AML-193 (cell line): ENCODE data around the gene TRPT1.

Experiments used
- DNase-seq, 2 experiments: peaks; one replicate each; lab custom pipeline; 2025; lab: John Stamatoyannopoulos, UW

TRPT1 gene

DNA sequence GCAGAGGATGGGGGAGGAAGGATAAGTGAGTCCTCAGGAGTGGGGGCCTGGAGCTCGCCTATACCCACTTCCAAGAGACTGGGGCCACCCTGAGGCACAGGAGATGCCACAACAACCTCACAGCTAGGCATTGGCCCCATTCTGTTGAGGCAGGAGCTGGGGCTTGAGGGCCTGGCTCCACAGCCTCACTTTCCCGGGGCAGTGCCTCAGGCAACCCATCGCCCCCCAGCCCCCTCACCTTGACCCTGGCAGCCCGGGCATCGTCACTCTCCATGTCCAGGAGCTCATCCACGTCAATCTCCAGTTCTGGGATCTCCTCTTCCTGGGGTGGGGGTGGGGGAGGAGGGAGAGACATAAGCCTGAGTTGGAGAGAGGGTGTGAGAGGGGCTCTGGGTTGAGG is 19.0 kb upstream of the TRPT1 start:
- DNase-seq = no peak

DNA sequence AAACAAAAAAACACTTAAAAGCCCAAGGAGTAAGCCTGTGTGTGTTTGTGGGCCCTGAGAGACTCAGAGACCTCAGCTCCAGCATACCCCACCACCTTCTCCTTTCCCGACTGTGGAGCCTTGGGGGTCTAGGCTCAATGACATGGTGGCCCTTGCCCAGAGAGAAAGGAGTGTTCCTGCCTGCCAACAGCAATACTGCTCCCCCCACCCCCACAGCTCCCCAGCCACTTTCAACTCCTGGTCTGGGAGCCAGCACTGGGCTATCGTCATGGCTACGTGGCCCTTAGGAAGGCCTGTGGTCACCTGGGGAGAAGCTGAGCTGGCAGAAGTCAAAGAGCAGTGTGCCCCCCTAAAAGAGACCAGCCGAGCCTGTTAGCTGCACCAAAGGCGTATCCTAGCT is 18.1 kb upstream of the TRPT1 start:
- no peak for DNase-seq

DNA sequence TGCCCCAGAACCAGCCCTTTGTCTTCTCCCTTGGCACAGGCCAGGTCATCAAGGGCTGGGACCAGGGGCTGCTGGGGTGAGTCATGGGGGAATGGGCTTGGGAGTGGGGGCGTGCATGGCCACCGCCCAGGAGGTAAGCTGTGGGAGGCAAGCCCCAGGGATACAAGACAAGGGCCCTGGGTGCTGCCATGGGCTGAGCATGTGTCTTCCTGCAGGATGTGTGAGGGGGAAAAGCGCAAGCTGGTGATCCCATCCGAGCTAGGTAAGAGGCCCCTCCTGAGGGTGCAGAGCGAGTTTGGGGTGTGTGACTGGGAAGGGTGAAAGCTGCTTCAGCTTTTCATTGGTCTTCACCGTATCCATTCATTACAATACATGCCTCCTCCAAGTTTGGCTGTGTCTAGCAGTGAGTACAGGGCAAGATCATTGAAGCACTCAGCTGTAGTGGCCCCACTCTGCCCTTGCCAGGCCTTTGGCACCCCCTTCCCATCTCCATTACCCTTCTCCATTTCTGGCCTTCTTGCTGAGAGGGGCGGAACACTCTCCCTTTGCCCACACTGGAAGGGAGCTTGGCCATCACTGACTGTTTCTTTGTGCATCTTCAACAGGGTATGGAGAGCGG is 17.4 kb upstream of the TRPT1 start:
- no peak for DNase-seq

DNA sequence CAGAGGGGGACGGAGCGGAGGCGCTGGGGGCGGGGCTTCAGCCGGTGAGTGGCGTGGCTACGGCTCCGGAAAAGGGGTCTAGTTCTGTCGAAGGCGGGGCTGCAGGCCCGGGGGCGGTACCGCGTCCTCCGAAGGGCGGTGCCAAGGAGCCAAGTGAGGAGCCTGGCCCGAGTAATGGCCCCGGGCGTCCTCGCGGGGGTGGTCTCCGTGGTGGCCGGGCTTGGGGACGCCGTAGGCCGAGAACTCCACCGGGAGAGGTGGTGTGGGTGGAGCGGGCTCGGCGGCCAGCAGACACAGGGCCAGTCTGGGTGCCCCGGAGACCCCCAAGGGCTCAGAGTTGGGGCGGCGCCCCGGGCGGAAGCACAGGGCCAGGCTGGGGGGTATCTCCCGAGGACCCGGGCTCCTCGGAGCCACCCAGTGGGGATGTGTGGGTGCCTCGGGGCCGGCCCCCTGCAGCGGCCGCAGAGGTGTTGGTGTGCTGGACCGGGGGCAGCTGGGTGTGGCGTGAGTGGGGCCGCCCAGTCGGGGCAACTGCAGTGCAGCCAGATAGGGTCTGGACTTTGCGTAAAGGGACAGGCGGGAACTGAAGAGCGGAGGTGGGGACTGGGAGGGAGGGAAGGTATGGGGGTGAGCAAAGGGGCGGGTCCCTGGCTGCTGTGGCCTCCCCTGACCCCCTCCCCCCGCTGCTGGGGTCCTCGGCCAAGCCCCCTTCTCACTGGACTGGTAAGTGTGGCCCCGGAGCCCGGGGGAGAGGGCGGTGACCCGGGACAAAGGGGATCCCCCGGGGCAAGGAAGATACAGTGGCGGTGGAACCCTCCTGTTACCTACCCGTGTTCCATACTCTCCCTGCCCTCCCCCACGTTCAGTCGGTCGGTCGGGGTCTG is 15.7 kb upstream of the TRPT1 start:
- DNase-seq = peak in 1 of 2 experiments; percentile 96

DNA sequence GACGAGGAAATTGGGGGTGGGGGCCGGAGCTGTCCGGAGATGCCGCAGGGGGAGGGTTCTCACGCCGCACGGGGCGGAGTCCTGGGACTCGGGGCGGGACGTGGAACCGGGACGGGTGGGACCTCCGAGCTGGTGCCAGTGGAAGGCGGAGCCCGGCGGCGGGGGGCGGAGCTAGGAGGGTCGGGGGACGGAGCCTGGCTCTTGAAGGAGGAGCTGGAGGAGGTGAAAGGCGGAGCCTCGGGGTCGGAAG is 15.2 kb upstream of the TRPT1 start:
- peak in 1 of 2 experiments; percentile 93 for DNase-seq

DNA sequence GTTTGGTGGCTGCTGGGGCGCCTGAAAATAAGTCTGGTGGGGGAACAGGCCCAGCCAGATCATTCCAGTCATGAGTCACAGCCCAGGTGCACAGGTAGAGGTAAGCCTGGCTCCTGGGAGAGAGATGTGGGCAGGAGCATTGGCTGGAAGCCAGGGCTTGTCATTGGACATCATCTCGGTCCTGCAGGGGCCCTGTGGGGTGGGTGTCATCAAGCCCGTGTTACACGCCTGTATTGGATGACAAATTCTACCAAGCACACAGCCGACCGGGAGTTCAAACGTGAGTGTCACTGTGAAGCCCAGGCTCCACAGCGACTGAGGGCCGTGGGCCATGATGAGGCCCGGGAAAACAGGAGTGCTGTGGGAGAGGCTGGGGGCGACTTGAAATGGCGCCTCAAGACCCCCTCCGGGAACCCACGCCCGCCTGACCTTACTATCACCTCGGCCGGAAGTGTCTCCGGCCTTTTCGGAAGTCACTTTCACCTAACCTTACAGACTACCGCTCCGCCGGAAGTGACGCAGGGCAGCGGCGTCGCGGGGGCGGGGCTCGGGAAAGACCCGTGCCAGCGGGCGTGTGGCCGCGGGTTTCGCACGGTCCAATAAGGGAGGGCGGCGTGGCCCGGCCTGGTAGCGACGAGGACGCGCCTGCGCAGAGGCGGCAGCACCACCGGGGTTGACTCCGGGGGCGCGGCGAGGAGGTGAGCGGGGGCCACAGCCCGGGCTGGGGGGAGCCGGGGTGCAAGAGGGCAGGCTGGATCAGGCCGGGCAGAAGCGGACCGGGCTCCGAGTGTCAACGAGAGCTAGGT is 14.7 kb upstream of the TRPT1 start, which contains the start of gene FKBP2:
TSS of gene FKBP2 (plus strand) at position 661 of the 806 bp plus-strand sequence. CDS start 1,293 bp downstream, outside the sequence.
- DNase-seq = peak; percentile 85 to 87

DNA sequence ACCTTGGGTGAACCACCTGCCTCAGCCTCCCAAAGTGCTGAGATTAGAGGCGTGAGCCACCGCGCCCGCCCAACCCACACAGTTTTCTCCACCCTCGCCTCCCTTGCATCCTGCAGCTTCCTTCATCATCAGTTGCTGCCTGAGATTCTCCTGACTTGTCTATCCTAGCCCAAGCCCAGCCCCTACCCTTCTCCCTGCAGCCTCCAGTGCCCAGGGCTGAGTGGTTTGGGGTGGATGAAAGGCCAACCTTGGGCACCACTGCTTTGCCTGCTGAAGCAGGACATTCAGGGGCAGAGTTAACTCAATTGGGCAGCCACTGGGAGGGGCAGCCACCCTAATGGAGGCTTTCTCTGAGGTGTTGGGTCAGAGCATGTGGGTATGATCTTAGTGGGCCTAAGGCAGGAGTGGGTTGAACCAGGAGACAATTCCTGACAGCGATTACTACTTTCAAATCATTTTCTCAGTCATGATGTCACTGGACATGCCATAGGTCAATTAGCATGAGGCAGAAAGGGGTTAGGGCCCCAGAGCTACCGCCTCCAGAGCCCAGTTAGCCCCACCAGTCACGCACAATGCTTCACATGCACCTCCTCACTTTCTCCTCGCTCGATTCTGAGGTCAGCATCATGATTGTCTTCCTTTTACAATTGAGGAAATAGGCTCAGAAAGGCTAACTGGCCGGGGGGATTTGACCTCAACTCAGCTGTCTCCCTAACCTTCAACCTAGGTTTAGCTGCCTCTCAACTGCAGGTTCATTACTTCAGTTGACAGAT is 13.9 kb upstream of the TRPT1 start:
- peak; percentile 68 to 71 for DNase-seq

DNA sequence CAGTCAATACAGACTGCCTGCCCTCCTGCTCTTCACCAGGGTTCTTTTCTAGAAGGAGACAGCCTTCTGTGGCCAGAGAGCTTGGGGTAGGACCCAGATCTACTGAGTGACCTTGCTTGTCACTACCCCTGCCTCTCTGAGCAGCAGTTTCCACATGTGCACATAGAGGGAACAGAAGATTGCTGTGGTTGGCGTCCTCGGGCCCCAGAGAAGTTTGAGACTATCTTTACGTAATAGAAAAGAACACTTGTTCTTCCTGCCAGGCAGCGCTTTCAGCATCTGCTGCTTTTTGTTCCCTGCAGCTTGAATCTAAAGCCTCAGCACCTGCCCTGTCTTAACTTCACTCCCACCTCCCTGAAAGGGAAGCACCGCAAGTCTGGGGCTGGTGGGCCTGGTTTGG is 13.0 kb upstream of the TRPT1 start:
- DNase-seq = peak; percentile 37 to 52

DNA sequence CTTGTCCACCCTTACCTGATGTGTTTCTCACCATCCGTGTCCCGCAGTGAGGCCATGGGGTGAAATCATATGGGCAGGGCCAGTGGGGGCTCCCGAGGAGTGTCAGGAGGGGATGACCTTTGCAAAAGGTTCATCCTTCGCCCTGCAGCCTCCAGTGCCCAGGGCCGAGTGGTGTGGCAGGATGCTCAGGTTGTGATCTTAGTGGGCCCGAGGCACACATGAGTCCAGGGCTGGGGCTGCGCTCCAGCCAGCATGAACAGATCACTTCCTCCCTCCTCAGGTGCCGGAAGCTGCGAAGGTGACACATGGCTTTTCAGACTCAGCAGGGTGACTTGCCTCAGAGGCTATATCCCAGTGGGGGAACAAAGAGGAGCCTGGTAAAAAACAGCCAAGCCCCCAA is 12.1 kb upstream of the TRPT1 start:
- DNase-seq = no peak

DNA sequence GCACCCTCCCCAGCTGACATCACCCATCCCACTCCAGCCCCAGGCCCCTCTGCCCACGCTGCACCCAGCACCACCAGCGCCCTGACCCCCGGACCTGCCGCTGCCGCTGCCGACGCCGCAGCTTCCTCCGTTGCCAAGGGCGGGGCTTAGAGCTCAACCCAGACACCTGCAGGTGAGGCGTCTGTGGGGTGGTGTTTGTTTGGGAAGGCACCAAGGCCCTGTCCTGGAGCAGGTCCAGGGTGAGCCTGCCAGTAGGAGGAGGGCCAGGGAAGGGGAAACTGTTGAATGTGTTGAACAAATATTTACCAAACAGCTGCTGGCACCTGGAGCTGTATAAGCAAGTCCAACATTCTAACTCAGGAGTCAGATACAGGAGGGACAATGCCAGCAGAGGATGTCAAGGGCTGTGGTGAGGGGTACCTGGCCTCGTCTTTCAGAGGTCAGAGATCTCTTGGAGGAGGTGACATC is 11.5 kb upstream of the TRPT1 start:
- DNase-seq = no peak

DNA sequence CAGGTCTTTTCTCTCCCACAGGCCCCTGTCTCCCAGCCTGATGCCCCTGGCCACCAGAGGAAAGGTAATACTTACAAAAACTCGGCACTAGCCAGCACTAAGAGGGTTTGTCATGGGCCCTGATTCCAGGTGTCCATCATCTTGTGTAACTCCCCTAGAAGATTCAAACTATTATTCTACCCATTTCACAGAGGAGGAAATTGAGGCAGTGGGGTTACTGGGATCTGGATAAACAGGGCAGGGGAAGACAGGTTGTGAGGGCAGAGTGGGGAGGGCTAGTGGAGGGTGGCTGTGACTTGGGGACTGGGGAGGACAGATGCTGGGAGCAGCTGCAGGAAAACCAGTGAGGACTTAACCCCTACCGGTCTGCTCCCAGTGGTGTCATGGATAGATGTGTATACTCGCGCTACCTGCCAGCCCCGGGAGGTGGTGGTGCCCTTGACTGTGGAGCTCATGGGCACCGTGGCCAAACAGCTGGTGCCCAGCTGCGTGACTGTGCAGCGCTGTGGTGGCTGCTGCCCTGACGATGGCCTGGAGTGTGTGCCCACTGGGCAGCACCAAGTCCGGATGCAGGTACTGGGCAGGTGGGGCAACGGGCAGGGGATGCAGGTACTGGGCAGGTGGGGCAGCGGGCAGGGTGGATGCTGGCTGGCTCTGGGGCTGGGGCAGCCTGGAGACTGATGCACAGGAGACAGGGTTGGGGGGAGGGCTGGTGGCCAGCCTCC is 9.6 kb upstream of the TRPT1 start:
- no peak for DNase-seq

DNA sequence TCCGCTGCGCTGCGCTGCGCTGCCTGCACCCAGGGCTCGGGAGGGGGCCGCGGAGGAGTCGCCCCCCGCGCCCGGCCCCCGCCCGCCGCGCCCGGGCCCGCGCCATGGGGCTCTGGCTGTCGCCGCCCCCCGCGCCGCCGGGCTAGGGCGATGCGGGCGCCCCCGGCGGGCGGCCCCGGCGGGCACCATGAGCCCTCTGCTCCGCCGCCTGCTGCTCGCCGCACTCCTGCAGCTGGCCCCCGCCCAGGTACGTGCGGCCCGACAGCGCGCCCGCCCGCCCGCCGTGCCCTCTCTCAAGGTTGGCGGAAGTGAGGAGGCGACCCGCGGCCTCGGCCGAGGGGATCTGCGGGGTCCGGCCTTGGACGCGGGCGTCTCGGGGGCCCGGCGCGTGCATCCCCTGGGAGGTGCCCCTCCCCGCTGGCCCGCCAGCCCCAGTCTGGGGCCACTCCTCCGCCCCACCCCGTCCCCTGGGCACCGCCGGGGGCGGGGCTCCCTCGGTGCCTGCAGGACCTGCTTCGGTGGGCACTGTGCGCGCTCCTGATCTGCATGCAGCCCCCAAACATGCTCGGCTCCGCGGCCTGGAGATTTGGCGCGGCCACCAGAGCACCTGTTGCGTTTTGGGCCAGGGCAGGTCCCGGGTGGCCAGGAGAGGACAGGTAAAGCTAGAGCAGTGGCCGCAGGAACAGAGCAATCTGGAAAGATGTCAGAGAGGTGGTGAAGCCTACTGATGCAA is 8.8 kb upstream of the TRPT1 start:
- DNase-seq = no peak

DNA sequence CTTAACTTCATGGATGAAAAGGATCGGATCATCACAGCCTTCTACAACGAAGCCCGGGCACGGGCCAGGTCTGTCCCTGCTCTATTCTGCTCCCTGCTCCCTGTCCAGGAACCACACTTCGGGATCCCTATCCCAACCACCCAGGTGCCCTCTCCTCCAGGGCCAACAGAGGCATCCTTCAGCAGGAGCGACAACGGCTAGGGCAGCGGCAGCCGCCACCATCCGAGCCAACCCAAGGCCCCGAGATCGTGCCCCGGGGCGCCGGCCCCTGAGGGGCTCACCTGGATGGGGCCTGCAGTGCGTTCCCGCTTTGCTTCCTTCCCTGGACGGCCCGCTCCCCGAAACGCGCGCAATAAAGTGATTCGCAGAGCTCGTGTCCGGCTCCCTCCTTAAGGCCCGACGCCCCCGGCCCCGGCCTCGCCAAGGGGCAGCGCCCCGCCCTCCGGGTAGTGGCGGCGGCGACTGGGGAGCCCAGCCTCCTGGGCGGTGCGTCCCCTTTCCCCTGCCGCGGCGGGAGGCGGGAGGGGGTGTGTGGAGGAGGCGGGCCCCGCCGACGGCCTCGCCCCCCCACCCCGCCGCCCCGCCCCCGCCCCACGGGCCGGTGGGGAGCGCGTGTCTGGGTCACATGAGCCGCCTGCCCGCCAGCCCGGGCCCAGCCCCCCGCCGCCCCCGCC is 8.1 kb upstream of the TRPT1 start, which contains the start of gene VEGFB:
TSS of gene VEGFB (plus strand) at position 672 of the 674 bp plus-strand sequence. CDS start 250 bp downstream, outside the sequence.
- no peak for DNase-seq

DNA sequence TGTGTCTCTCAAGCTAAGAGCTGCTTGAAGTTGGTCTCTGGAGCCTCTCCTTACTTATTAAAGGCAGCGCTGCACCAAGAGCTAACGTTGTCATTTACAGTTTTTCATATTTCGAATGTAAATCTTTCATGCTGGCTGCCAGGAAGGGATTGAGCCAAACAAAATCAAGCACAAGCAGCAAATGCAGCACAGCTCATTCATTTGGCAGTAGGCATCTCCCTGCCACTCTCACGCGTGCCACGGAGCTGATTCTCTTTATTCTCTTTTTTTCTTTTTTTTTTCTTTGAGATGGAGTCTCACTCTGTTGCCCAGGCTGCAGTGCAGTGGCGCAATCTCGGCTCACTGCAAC is 7.0 kb upstream of the TRPT1 start:
- no peak for DNase-seq

DNA sequence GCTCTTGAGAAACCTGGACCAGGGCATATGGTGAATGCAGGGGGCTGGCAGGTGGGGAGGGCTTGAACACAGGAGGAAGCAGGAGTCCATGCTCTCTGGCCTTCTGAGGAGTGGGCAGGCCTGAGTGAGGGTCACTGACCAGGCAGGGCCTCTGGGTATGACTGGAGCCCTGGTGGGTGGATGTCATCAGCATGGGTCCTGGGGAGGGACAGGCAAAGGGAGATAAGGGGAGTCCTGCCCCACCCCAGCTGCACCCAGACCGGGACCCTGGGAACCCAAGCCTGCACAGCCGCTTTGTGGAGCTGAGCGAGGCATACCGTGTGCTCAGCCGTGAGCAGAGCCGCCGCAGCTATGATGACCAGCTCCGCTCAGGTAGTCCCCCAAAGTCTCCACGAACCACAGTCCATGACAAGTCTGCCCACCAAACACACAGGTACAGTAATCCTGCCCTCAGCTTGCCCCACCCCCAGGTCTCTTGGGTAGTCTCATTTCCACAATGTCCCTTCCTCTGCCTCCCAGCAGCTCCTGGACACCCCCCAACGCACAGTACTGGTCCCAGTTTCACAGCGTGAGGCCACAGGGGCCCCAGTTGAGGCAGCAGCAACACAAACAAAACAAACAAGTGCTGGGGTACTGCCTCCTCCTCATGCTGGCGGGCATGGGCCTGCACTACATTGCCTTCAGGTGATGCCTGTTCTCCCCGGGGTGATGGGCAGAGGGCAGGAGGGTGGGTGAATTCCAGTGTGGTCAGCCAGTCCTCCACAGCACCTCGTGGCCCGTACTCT is 6.4 kb upstream of the TRPT1 start:
- DNase-seq = no peak

DNA sequence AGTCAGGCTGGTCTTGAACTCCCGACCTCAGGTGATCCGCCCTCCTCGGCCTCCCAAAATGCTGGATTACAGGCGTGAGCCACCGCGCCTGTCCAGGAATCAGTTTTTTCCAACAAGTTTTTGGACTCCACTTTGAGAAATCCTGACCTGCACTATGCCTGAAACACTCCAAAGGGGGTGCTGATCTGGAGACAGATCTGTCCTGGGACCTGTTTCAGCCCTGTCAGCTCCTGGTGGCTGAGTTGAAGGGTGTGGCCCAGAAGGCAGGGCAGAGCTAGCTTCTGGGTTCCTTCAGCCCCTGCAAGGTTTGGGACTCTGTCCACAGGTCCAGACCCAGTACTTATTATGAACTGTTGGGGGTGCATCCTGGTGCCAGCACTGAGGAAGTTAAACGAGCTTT is 5.6 kb upstream of the TRPT1 start:
- DNase-seq = no peak

DNA sequence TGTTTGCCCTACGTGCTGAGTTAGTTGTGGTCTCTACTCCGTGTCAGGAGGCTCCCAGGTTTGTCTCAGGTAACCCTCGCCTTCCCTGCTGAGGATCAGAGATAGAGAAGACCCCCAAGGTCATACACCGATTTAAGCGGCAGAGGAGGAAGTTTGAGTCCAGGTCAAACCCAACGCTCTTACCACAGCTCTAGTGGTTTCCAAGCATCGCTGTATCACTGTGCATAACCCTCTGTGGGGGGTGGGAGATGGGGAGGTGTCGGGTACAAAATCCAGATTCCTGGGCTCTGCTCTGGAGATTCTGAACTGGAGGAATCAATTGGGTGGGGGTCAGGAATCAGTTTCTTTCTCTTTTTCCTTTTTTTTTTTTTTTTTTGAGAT is 5.0 kb upstream of the TRPT1 start:
- peak; percentile 20 to 30 for DNase-seq

DNA sequence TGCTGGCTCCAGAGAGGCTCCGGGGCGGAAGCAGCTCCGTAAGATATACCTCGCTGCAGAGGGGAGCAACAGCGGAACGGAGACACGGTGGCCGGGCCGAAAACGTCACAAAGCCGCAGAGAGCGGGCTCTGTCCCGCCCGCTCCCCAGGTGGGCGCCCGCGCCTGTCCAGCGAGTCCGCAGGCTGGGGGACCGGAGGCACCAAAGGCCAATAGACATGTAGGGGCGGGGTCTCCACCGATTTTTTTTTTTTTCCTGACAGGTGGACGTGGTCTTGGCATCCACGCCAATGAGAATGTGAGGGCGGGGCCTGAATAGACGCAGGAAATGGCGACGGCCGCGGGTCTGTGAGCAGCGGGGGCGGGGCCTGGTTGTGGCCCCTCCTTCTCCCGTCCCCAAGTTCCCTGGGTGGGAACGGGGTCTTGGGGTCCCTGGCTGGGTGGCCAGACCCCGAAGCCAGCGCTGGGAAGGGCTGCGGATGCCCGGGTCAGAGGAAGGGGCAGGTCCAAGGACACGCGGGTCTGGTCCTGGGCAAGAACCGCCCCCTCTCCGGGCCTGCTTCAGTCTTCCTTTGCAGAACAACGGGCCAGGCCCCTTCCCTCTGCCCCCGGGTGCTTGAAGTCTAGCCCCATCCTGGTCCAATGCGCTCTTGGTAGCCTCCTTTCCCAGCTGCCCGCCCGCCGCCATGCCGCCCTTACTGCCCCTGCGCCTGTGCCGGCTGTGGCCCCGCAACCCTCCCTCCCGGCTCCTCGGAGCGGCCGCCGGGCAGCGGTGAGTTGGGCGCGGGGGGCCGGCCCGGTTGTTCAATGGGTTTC is 4.4 kb upstream of the TRPT1 start, which contains the start of gene DNAJC4:
TSS of gene DNAJC4 (plus strand) at position 378 of the 814 bp plus-strand sequence. CDS start at position 685, 307 bp downstream.
- DNase-seq = peak; percentile 76 to 78
